Cardiac muscle cell (in vitro differentiated cells and primary cell): ENCODE measurements around the gene ANKRD13C. TPM values are rescaled to one million over a fixed set of nuclear protein-coding genes. Genes with fewer than 3 reads are reported as not detected.

Experiments
- DNase-seq, 2 donors: peaks; one replicate each; pipeline versions ENCODE4 v3.0.0 to v3.0.0-alpha.2; 2010 to 2017; ENCODE audit warnings: low read depth in 1 of 2, low spot score in 1 of 2
- H3K27ac ChIP-seq: fragments of 200-600 bp; sonication (generic); 2 replicates; pipeline ENCODE4 v1.5.1; 2016
- H3K27me3 ChIP-seq: fragments of 200-600 bp; sonication (generic); 2 replicates; pipeline ENCODE4 v1.6.0; 2016; ENCODE audit warnings: control low read depth
- H3K36me3 ChIP-seq: fragments of 200-600 bp; sonication (generic); 2 replicates; pipeline ENCODE4 v1.5.1; 2016; ENCODE audit warnings: control low read depth
- H3K4me1 ChIP-seq: fragments of 200-600 bp; sonication (generic); 2 replicates; pipeline ENCODE4 v1.8.1; 2017; ENCODE audit warnings: low read depth, mild to moderate bottlenecking, mixed run types
- H3K4me3 ChIP-seq: fragments of 200-600 bp; sonication (generic); 2 replicates; pipeline ENCODE4 v1.5.1; 2016; ENCODE audit warnings: mild to moderate bottlenecking
- H3K9me3 ChIP-seq: fragments of 200-600 bp; sonication (generic); 2 replicates; pipeline ENCODE4 v1.5.1; 2017; ENCODE audit warnings: low read depth, mild to moderate bottlenecking, control low read depth
- CTCF ChIP-seq: IDR thresholded peaks from 2 replicates; pipeline ENCODE4 v1.5.1; 2012; ENCODE audit warnings: low read depth, mild to moderate bottlenecking, low read length
- polyA plus RNA-seq: library from polyadenylated mRNA; unstranded; fragments of >200 nt; fragmentation: Nextera tagmentation; extraction: Ambion mirVana; gene quantifications from 2 replicates; pipeline ENCODE4 v1.2.1, GENCODE V29; 2016
- total RNA-seq: library from RNA; depleted of rRNA; stranded (reverse); fragments of >200 nt; gene quantifications from 2 replicates; pipeline ENCODE4 v1.2.3, GENCODE V29; 2016

The ANKRD13C gene
- total RNA-seq (20.5 and 26.3 TPM in 2 replicates), polyA plus RNA-seq (18.2 and 18.8 TPM in 2 replicates)

GRCh38 chr1:70354332-70355110, at the start of gene ANKRD13C:
ANKRD13C (minus strand) TSS chr1:70354722; CDS start chr1:70354408, 314 bp downstream.
- Histone ChIP-seq H3K36me3 (no peaks in the 10 kb centered on the region), H3K9me3 (no peaks in the 10 kb centered on the region), H3K27ac (peak within 1 kb of the TSS; percentile 93), H3K4me3 (peak within 1 kb of the TSS; percentile 49), H3K27me3 (no peaks in the 10 kb centered on the region), H3K4me1 (peaks cover 4% of the 10 kb centered on the region)
- peak; percentile 97 for DNase-seq
- no peak for TF ChIP-seq CTCF

- Histone ChIP-seq H3K36me3 (no peaks in the 10 kb centered on the region), H3K4me1 (no peaks in the 10 kb centered on the region), H3K27me3 (no peaks in the 10 kb centered on the region), H3K4me3 (no peak overlapping the region), H3K27ac (no peak overlapping the region), H3K9me3 (no peaks in the 10 kb centered on the region)
- no peak for DNase-seq
- TF ChIP-seq CTCF, result no peak
Measured at GRCh38 chr1:70403759-70404158, 49.2 kb upstream of the ANKRD13C start.

GRCh38 chr1:70401974-70402373, 47.5 kb upstream of the ANKRD13C start:
- no peak for TF ChIP-seq CTCF
- no peaks in the 10 kb centered on the region for H3K27me3 ChIP-seq

GRCh38 chr1:70400335-70400734, 45.8 kb upstream of the ANKRD13C start:
- H3K4me1 ChIP-seq, result no peaks in the 10 kb centered on the region
- no peak overlapping the region for H3K4me3 ChIP-seq
- no peak overlapping the region for H3K27ac ChIP-seq
- H3K36me3 ChIP-seq, result no peaks in the 10 kb centered on the region
- H3K9me3 ChIP-seq, result no peaks in the 10 kb centered on the region
- no peak for TF ChIP-seq CTCF
- no peak for DNase-seq
- H3K27me3 ChIP-seq, result no peaks in the 10 kb centered on the region

More at GRCh38 chr1:70401974-70402373, 47.5 kb upstream of the ANKRD13C start:
- Histone ChIP-seq H3K4me1 (no peaks in the 10 kb centered on the region), H3K4me3 (no peak overlapping the region), H3K9me3 (no peaks in the 10 kb centered on the region), H3K27ac (no peak overlapping the region), H3K36me3 (no peaks in the 10 kb centered on the region)
- DNase-seq, result no peak

GRCh38 chr1:70397013-70397412, 42.5 kb upstream of the ANKRD13C start:
- no peak for DNase-seq
- Histone ChIP-seq H3K9me3 (no peaks in the 10 kb centered on the region), H3K27me3 (no peaks in the 10 kb centered on the region), H3K4me1 (no peaks in the 10 kb centered on the region), H3K27ac (no peak overlapping the region), H3K4me3 (no peak overlapping the region), H3K36me3 (no peaks in the 10 kb centered on the region)
- no peak for TF ChIP-seq CTCF
